GM19238 (cell line): ENCODE measurements around the gene SLC31A1.
A peak's percentile ranks its signal among the peaks of the same experiment; 100 is the strongest.

Experiments used
- DNase-seq: peaks from one replicate; pipeline ENCODE4 v3.0.0; 2011; ENCODE audit warnings: low spot score; ENCODE audit not compliant: insufficient read length

The SLC31A1 gene

GRCh38 chr9:113302792-113303418, 81.6 kb downstream of the SLC31A1 start, which contains the start of gene RNF183:
RNF183 (minus strand) TSS chr9:113303376; CDS start chr9:113298184, 5,192 bp downstream.
- DNase-seq = no peak

GRCh38 chr9:113306566-113306965, 85.2 kb downstream of the SLC31A1 start:
- DNase-seq = no peak

DNA sequence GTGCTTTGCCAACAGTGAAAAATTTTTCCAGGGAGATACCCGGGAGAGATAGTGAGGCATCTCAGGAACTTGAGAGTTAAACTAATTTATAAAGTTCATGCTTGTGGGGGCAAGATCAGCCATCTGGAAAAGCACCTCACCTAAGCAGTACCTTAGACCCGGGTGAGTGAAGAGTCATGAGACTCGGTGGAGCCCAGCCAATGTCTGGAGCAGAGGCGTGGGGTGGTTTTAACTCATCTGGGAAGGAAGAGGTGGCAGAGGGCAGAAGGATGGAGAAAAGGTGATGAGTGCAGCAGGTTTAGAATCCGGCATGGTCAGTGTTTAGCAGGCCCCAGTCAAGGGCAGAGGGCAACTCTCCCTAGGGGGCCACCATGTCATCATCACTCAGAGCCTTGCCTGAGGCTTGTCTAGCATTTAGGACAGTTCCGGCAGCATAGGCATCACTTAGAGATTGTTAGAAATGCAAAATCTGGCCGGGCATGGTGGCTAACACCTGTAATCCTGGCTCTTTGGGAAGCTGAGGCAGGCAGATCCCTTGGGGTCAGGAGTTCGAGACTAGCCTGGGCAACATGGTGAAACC, 86.1 kb downstream of the SLC31A1 start:
- no peak for DNase-seq

GRCh38 chr9:113309204-113309813, 88.0 kb downstream of the SLC31A1 start:
- peak; percentile 12 for DNase-seq

- DNase-seq = no peak
These were observed 89.2 kb downstream of the SLC31A1 start for GRCh38 chr9:113310538-113310937.

DNA sequence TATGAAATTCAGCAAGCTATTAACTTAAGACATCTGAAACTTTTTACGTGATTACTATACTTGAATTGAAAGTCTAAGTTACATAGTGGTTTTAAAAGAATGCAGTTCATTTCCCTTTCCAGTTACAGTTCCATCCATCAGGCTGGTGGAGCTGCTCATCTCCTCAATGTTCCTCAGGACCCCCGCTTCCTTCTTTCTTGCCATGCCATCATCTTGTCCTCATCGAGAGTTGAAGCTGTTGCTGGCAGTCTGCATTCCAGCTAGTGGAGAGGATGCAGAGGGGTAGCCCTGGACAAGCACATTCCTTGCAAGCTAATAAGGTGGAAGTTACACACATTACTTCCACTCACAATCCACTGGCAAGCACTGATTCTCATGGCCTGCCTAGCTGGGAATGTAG, 90.6 kb downstream of the SLC31A1 start:
- no peak for DNase-seq

DNA sequence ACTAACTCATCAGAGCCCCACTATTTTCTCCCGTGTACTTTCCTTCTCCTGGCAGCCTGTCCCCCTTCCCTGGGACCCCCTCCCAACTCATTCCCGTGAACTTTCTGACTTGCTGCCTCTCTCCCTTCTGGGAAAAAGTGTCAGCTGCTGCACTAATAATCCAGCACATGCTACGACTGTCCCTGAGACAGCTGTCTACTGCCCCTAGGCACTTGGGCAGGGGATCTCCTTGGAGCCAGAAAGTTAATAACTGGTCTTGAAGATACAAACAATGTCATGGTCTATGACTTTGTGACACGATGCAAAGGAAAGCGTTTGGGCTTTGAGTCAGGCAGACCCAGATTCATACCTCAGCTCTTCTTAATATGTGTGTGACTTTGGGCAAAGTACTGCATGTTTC, 91.9 kb downstream of the SLC31A1 start:
- DNase-seq = no peak
